Endothelial cell (in vitro differentiated cells): ENCODE data around the gene RALGPS1. TPM values are rescaled to one million over a fixed set of nuclear protein-coding genes. Genes with fewer than 3 reads are reported as not detected.

ENCODE experiments used
- DNase-seq: peaks from one replicate; pipeline ENCODE4 v3.0.0; 2021; ENCODE audit warnings: low spot score
- H3K27ac Mint-ChIP-seq: one replicate; pipeline ENCODE4 v1.8.0; 2021; ENCODE audit warnings: mixed read lengths, inconsistent platforms; ENCODE audit not compliant: unreplicated experiment
- H3K27me3 Mint-ChIP-seq: one replicate; pipeline ENCODE4 v1.8.0; 2021; ENCODE audit warnings: mild to moderate bottlenecking, moderate library complexity, mixed read lengths, inconsistent platforms; ENCODE audit not compliant: unreplicated experiment
- H3K36me3 Mint-ChIP-seq: one replicate; pipeline ENCODE4 v1.8.0; 2021; ENCODE audit warnings: mild to moderate bottlenecking, low read depth, mixed read lengths, inconsistent platforms; ENCODE audit not compliant: unreplicated experiment
- H3K4me1 Mint-ChIP-seq: one replicate; pipeline ENCODE4 v1.8.0; 2021; ENCODE audit warnings: mild to moderate bottlenecking, mixed read lengths, inconsistent platforms; ENCODE audit not compliant: unreplicated experiment
- H3K4me3 Mint-ChIP-seq: one replicate; pipeline ENCODE4 v1.8.0; 2021; ENCODE audit warnings: mild to moderate bottlenecking, mixed read lengths, inconsistent platforms; ENCODE audit not compliant: unreplicated experiment
- H3K9me3 Mint-ChIP-seq: one replicate; pipeline ENCODE4 v1.8.0; 2021; ENCODE audit warnings: mixed read lengths, inconsistent platforms; ENCODE audit not compliant: unreplicated experiment
- CTCF ChIP-seq: fragments of 200-600 bp; sonication (generic); IDR thresholded peaks from one replicate; pipeline ENCODE4 v1.5.0; 2021; ENCODE audit warnings: antibody characterized with exemption; ENCODE audit not compliant: unreplicated experiment
- total RNA-seq: library from RNA; stranded (reverse); fragmentation: NEBNext Ultra II Directional; extraction: Animal tissue kit (Norgen Biotek cat#: 25700); gene quantifications from one replicate; pipeline ENCODE4 v1.2.1, GENCODE V29; 2021; ENCODE audit not compliant: unreplicated experiment

RALGPS1 gene
- total RNA-seq, 1 donor from 2014 or later = 6.4 TPM

GRCh38 chr9:127218818-127219217, 304.2 kb downstream of the RALGPS1 start:
- Mint-ChIP-seq H3K4me1 (peaks cover 5% of the 10 kb centered on the region), H3K27ac (no peak overlapping the region), H3K36me3 (peaks cover 5% of the 10 kb centered on the region), H3K27me3 (peaks cover 5% of the 10 kb centered on the region), H3K4me3 (no peak overlapping the region), H3K9me3 (no peaks in the 10 kb centered on the region)
- DNase-seq = no peak
- no peak for TF ChIP-seq CTCF

GRCh38 chr9:127219520-127219919, 304.9 kb downstream of the RALGPS1 start:
- H3K4me1 Mint-ChIP-seq = peaks cover 5% of the 10 kb centered on the region
- no peak overlapping the region for H3K27ac Mint-ChIP-seq
- TF ChIP-seq CTCF = no peak
- H3K9me3 Mint-ChIP-seq = no peaks in the 10 kb centered on the region
- no peak overlapping the region for H3K4me3 Mint-ChIP-seq
- peaks cover 8% of the 10 kb centered on the region for H3K27me3 Mint-ChIP-seq
- peaks cover 5% of the 10 kb centered on the region for H3K36me3 Mint-ChIP-seq
- DNase-seq = no peak

GRCh38 chr9:127221695-127222094, 307.1 kb downstream of the RALGPS1 start:
- Mint-ChIP-seq H3K27me3 (peaks cover 17% of the 10 kb centered on the region), H3K36me3 (peaks cover 5% of the 10 kb centered on the region), H3K27ac (no peak overlapping the region), H3K4me3 (no peak overlapping the region), H3K9me3 (no peaks in the 10 kb centered on the region), H3K4me1 (peaks cover 8% of the 10 kb centered on the region)
- no peak for DNase-seq
- no peak for TF ChIP-seq CTCF

GRCh38 chr9:127222388-127223095, 308.0 kb downstream of the RALGPS1 start:
- Mint-ChIP-seq H3K9me3 (no peaks in the 10 kb centered on the region), H3K27me3 (peaks cover 17% of the 10 kb centered on the region), H3K36me3 (peaks cover 5% of the 10 kb centered on the region), H3K4me1 (peaks cover 8% of the 10 kb centered on the region), H3K27ac (no peak overlapping the region), H3K4me3 (peak overlapping the region; percentile 30)
- no peak for TF ChIP-seq CTCF
- DNase-seq = no peak

GRCh38 chr9:127223266-127223665, 308.7 kb downstream of the RALGPS1 start:
- peaks cover 17% of the 10 kb centered on the region for H3K27me3 Mint-ChIP-seq
- peaks cover 5% of the 10 kb centered on the region for H3K36me3 Mint-ChIP-seq
- H3K9me3 Mint-ChIP-seq = no peaks in the 10 kb centered on the region
- H3K27ac Mint-ChIP-seq = no peak overlapping the region
- peaks cover 8% of the 10 kb centered on the region for H3K4me1 Mint-ChIP-seq
- no peak for DNase-seq
- peak overlapping the region; percentile 80 for H3K4me3 Mint-ChIP-seq
- TF ChIP-seq CTCF = no peak
